Coronary artery (tissue), 2 donors: ENCODE data around the gene PPP1R16B.

Source experiments
- DNase-seq: peaks from one replicate; pipeline ENCODE4 v3.0.0-alpha.2; 2017; ENCODE audit warnings: low spot score
- H3K27ac ChIP-seq, 2 donors: fragments of 200-600 bp; sonication (generic); one replicate each; pipeline ENCODE4 v1.5.1; 2016 to 2019
- H3K4me3 ChIP-seq: fragments of 200-600 bp; sonication (generic); 2 replicates; pipeline ENCODE4 v1.5.1; 2016; ENCODE audit warnings: mild to moderate bottlenecking, moderate library complexity
- CTCF ChIP-seq: fragments of 200-600 bp; sonication (generic); IDR thresholded peaks from one replicate; pipeline ENCODE4 v1.5.1; 2019; ENCODE audit warnings: antibody characterized with exemption

The PPP1R16B gene

GRCh38 chr20:38874460-38875174, 69.1 kb downstream of the PPP1R16B start:
- no peak overlapping the region for H3K4me3 ChIP-seq
- peak overlapping the region in 1 of 2 donors; percentile 48 for H3K27ac ChIP-seq
- DNase-seq, result no peak
- TF ChIP-seq CTCF, result no peak

- DNase-seq, result no peak
- TF ChIP-seq CTCF, result no peak
- Histone ChIP-seq H3K27ac (peak overlapping the region in 1 of 2 donors; percentile 48), H3K4me3 (no peak overlapping the region)
Observed at GRCh38 chr20:38875175-38875993, 69.9 kb downstream of the PPP1R16B start.

GRCh38 chr20:38877483-38877882, 72.0 kb downstream of the PPP1R16B start:
- TF ChIP-seq CTCF, result no peak
- DNase-seq, result no peak
- no peak overlapping the region for H3K27ac ChIP-seq
- no peak overlapping the region for H3K4me3 ChIP-seq

GRCh38 chr20:38878866-38879265, 73.4 kb downstream of the PPP1R16B start:
- DNase-seq, result no peak
- no peak overlapping the region for H3K27ac ChIP-seq

GRCh38 chr20:38880952-38881735, 75.6 kb downstream of the PPP1R16B start:
- no peak for DNase-seq
- TF ChIP-seq CTCF, result no peak
- H3K27ac ChIP-seq, result no peak overlapping the region
- no peak overlapping the region for H3K4me3 ChIP-seq

More at GRCh38 chr20:38878866-38879265, 73.4 kb downstream of the PPP1R16B start:
- TF ChIP-seq CTCF, result no peak
- H3K4me3 ChIP-seq, result no peak overlapping the region

GRCh38 chr20:38881806-38882440, 76.4 kb downstream of the PPP1R16B start:
- no peak overlapping the region for H3K4me3 ChIP-seq
- H3K27ac ChIP-seq, result no peak overlapping the region
- no peak for TF ChIP-seq CTCF
- no peak for DNase-seq
